IMR-90 (cell line): ENCODE data around the gene TIGD1. TPM values are rescaled to one million over a fixed set of nuclear protein-coding genes. Genes with fewer than 3 reads are reported as not detected.

ENCODE experiments used
- ATAC-seq: fragments of 200-7000 bp; cut with Tn5 transposase; 2 replicates; pipeline ENCODE4 v1.9.1; 2020; ENCODE audit warnings: low read depth, mild to moderate bottlenecking, moderate library complexity
- BruUV-seq: library from RNA; stranded (reverse); fragments of 400-500 nt; replicated peaks from 2 replicates; lab custom pipeline; 2021; lab: Mats Ljungman, UMichigan
- CTCF ChIA-PET: fragments of 300-600 bp; formaldehyde crosslinking; extraction: SDS; loops from one replicate; lab custom pipeline; 2021; ENCODE audit warnings: antibody characterized with exemption; lab: Yijun Ruan, JAX
- POLR2A ChIA-PET: fragments of 300-600 bp; sonication (Branson Sonifier 250); formaldehyde crosslinking; loops from one replicate; lab custom pipeline; 2022; ENCODE audit warnings: antibody characterized with exemption; ENCODE audit not compliant: unreplicated experiment; lab: Charles Lee
- DNase-seq: peaks from one replicate; pipeline ENCODE4 v3.0.0; 2013
- H2AFZ ChIP-seq: replicated peaks from 2 replicates; pipeline ENCODE3; 2013; ENCODE audit warnings: low read length, mild to moderate bottlenecking; ENCODE audit not compliant: poor library complexity
- H2AK5ac ChIP-seq: 2 replicates; pipeline ENCODE4 v1.6.1; 2013; ENCODE audit warnings: low read depth, low read length, inconsistent platforms
- H2AK9ac ChIP-seq: replicated peaks from 2 replicates; pipeline ENCODE3; 2013; ENCODE audit warnings: mild to moderate bottlenecking, low read depth, low read length, moderate library complexity; ENCODE audit not compliant: poor library complexity
- H2BK120ac ChIP-seq: 2 replicates; pipeline ENCODE4 v1.6.1; 2013; ENCODE audit warnings: low read depth, low read length, inconsistent platforms
- H2BK15ac ChIP-seq: 3 replicates; pipeline ENCODE4 v1.6.1; 2013; ENCODE audit warnings: low read depth, low read length, inconsistent platforms
- H2BK20ac ChIP-seq: 2 replicates; pipeline ENCODE4 v1.6.1; 2013; ENCODE audit warnings: low read depth, mild to moderate bottlenecking, inconsistent platforms, low read length, moderate library complexity
- H2BK5ac ChIP-seq: 2 replicates; pipeline ENCODE4 v1.6.1; 2013; ENCODE audit warnings: mild to moderate bottlenecking, low read depth, low read length, inconsistent platforms; ENCODE audit not compliant: poor library complexity, severe bottlenecking
- H3K14ac ChIP-seq: replicated peaks from 2 replicates; pipeline ENCODE4 v1.6.1; 2013; ENCODE audit warnings: low read depth, low read length, inconsistent platforms
- H3K18ac ChIP-seq: 2 replicates; pipeline ENCODE4 v1.6.1; 2013; ENCODE audit warnings: low read depth, low read length, control low read depth
- H3K23ac ChIP-seq: 2 replicates; pipeline ENCODE4 v1.6.1; 2013; ENCODE audit warnings: low read depth, low read length, inconsistent platforms
- H3K27ac ChIP-seq: 2 replicates; pipeline ENCODE4 v1.5.1; 2013; ENCODE audit warnings: mild to moderate bottlenecking, control low read depth, low read length; ENCODE audit not compliant: insufficient read depth
- H3K27me3 ChIP-seq: 2 replicates; pipeline ENCODE4 v1.6.1; 2013; ENCODE audit warnings: low read length; ENCODE audit not compliant: control insufficient read depth, insufficient read depth
- H3K36me3 ChIP-seq: 2 replicates; pipeline ENCODE4 v1.6.1; 2013; ENCODE audit warnings: low read length, mixed read lengths; ENCODE audit not compliant: control insufficient read depth, insufficient read depth
- H3K4ac ChIP-seq: 2 replicates; pipeline ENCODE4 v1.6.1; 2013; ENCODE audit warnings: low read depth, low read length, inconsistent platforms
- H3K4me1 ChIP-seq: 2 replicates; pipeline ENCODE4 v1.6.1; 2013; ENCODE audit warnings: low read length, mixed read lengths; ENCODE audit not compliant: control insufficient read depth, insufficient read depth
- H3K4me2 ChIP-seq: 2 replicates; pipeline ENCODE4 v1.6.1; 2013; ENCODE audit warnings: low read depth, mild to moderate bottlenecking, control low read depth, low read length, moderate library complexity
- H3K4me3 ChIP-seq: 2 replicates; pipeline ENCODE4 v1.5.1; 2013; ENCODE audit warnings: low read depth, mild to moderate bottlenecking, control low read depth, low read length, moderate library complexity; ENCODE audit not compliant: insufficient read depth
- H3K56ac ChIP-seq: 2 replicates; pipeline ENCODE4 v1.6.1; 2013; ENCODE audit warnings: low read length, inconsistent platforms; ENCODE audit not compliant: insufficient read depth; ENCODE audit errors: extremely low read depth
- H3K79me1 ChIP-seq, 2 experiments: 2 replicates each; pipeline ENCODE4 v1.6.1; 2013; ENCODE audit warnings: low read length in 2 of 2, inconsistent platforms in 1 of 2, low read depth in 1 of 2
- H3K9ac ChIP-seq: 2 replicates; pipeline ENCODE4 v1.6.1; 2013; ENCODE audit warnings: low read depth, low read length, control low read depth
- H3K9me1 ChIP-seq: 2 replicates; pipeline ENCODE4 v1.6.1; 2013; ENCODE audit warnings: low read length, inconsistent platforms; ENCODE audit not compliant: insufficient read depth
- H3K9me3 ChIP-seq: 2 replicates; pipeline ENCODE4 v1.6.1; 2013; ENCODE audit warnings: low read length; ENCODE audit not compliant: control insufficient read depth, insufficient read depth
- H4K20me1 ChIP-seq: 2 replicates; pipeline ENCODE4 v1.6.1; 2013; ENCODE audit warnings: low read length, inconsistent platforms; ENCODE audit not compliant: insufficient read depth
- H4K5ac ChIP-seq: 2 replicates; pipeline ENCODE4 v1.6.1; 2013; ENCODE audit warnings: mild to moderate bottlenecking, low read depth, low read length, control low read depth
- H4K8ac ChIP-seq, 2 experiments: 2 replicates each; pipeline ENCODE4 v1.6.1; 2013; ENCODE audit warnings: low read depth in 2 of 2, low read length in 2 of 2, control low read depth in 1 of 2, inconsistent platforms in 1 of 2
- H4K91ac ChIP-seq: 2 replicates; pipeline ENCODE4 v1.6.1; 2013; ENCODE audit warnings: low read depth, low read length, inconsistent platforms; ENCODE audit not compliant: insufficient read depth
- BHLHE40 ChIP-seq: fragments of 150-350 bp; IDR thresholded peaks from 2 replicates; pipeline ENCODE4 v1.6.1; 2016; ENCODE audit warnings: mild to moderate bottlenecking, low read depth, low read length
- CEBPB ChIP-seq: IDR thresholded peaks from 2 replicates; pipeline ENCODE4 v1.6.1; 2012; ENCODE audit warnings: low read depth, low read length, improper control_type of control experiment
- CHD1 ChIP-seq: IDR thresholded peaks from 2 replicates; pipeline ENCODE4 v1.6.1; 2012; ENCODE audit warnings: low read depth, low read length, improper control_type of control experiment
- CTCF ChIP-seq: conservative IDR thresholded peaks from 2 replicates; pipeline ENCODE4 v1.5.1; 2012; ENCODE audit warnings: mild to moderate bottlenecking, low read depth, low read length, improper control_type of control experiment
- ELK1 ChIP-seq: fragments of 150-350 bp; IDR thresholded peaks from 2 replicates; pipeline ENCODE4 v1.6.1; 2016; ENCODE audit warnings: low read depth, mild to moderate bottlenecking, low read length, moderate library complexity, borderline replicate concordance
- FOS ChIP-seq: fragments of 150-350 bp; IDR thresholded peaks from 2 replicates; pipeline ENCODE4 v1.6.1; 2016; ENCODE audit warnings: low read depth, low read length
- MAFK ChIP-seq: IDR thresholded peaks from 2 replicates; pipeline ENCODE4 v1.6.1; 2012; ENCODE audit warnings: low read depth, low read length, improper control_type of control experiment
- MAZ ChIP-seq: IDR thresholded peaks from 2 replicates; pipeline ENCODE4 v1.6.1; 2012; ENCODE audit warnings: low read depth, mild to moderate bottlenecking, low read length, improper control_type of control experiment, moderate library complexity, borderline replicate concordance
- MXI1 ChIP-seq: IDR thresholded peaks from 2 replicates; pipeline ENCODE4 v1.6.1; 2012; ENCODE audit warnings: low read depth, mild to moderate bottlenecking, low read length, moderate library complexity, borderline replicate concordance
- NFE2L2 ChIP-seq: fragments of 150-350 bp; IDR thresholded peaks from 2 replicates; pipeline ENCODE4 v1.6.1; 2016; ENCODE audit warnings: low read depth, mild to moderate bottlenecking, low read length
- POLR2A ChIP-seq: IDR thresholded peaks from 2 replicates; pipeline ENCODE4 v1.6.1; 2012; ENCODE audit warnings: mild to moderate bottlenecking, low read depth, low read length
- RAD21 ChIP-seq: IDR thresholded peaks from 2 replicates; pipeline ENCODE4 v1.6.1; 2012; ENCODE audit warnings: low read length, improper control_type of control experiment
- RCOR1 ChIP-seq: IDR thresholded peaks from 2 replicates; pipeline ENCODE4 v1.6.1; 2012; ENCODE audit warnings: mild to moderate bottlenecking, low read length, improper control_type of control experiment; ENCODE audit not compliant: insufficient replicate concordance
- RFX5 ChIP-seq: IDR thresholded peaks from 2 replicates; pipeline ENCODE4 v1.8.0; 2012; ENCODE audit warnings: low read depth, mild to moderate bottlenecking, low read length, moderate library complexity
- SMC3 ChIP-seq: fragments of 150-350 bp; IDR thresholded peaks from 2 replicates; pipeline ENCODE4 v1.6.1; 2016; ENCODE audit warnings: low read depth, mild to moderate bottlenecking, antibody characterized with exemption, low read length, moderate library complexity
- USF2 ChIP-seq: fragments of 150-350 bp; IDR thresholded peaks from 2 replicates; pipeline ENCODE4 v1.6.1; 2017; ENCODE audit warnings: mild to moderate bottlenecking, antibody characterized with exemption, low read length, low read depth
- WGBS, 2 experiments: methylation state at CpG; one replicate each; pipeline versions ENCODE4 v1.1.5 to v1.1.7; 2013; ENCODE audit warnings: missing lambda C conversion rate in 2 of 2; ENCODE audit not compliant: insufficient read length in 1 of 2; ENCODE audit errors: extremely low coverage in 2 of 2; 5-methylcytosine and 5-hydroxymethylcytosine counted together
- dilution Hi-C: fragments of 300-500 bp; cut with HindIII; formaldehyde crosslinking; loops from one replicate; pipeline ENCODE4 v1.14.3; 2018; ENCODE audit warnings: low sequenced_read_pairs; ENCODE audit not compliant: unreplicated experiment
- in situ Hi-C: fragments of 300-500 bp; cut with MboI; formaldehyde crosslinking; loops from 3 replicates; pipeline ENCODE4 v1.14.3; 2019; ENCODE audit warnings: low sequenced_read_pairs, inconsistent platforms, mixed read lengths
- intact Hi-C: fragments of 100-400 bp; cut with micrococcal nuclease; formaldehyde crosslinking; loops from 2 replicates; pipeline ENCODE4 v1.10.0; 2022
- polyA plus RNA-seq, 3 experiments: library from polyadenylated mRNA; depleted of rRNA; stranded (reverse); fragments of >200 nt; gene quantifications; 2 replicates each; pipeline ENCODE4 v1.2.3, GENCODE V29; 2012; ENCODE audit warnings: low replicate concordance in 1 of 3
- total RNA-seq: library from RNA; depleted of rRNA; stranded (reverse); fragments of >200 nt; gene quantifications from 2 replicates; pipeline ENCODE4 v1.2.3, GENCODE V29; 2012

TIGD1 gene
- total and polyA plus RNA-seq, 2 of the 4 experiments (the other 2 are of a cell fraction), result 2.7 to 2.9 TPM

GRCh38 chr2:232527905-232528470, 22.4 kb downstream of the TIGD1 start:
- Histone ChIP-seq H2BK5ac (no peak overlapping the region), H3K4me2 (no peak overlapping the region), H3K4me3 (no peak overlapping the region), H3K27me3 (peaks cover 45% of the 10 kb centered on the region), H3K4ac (no peak overlapping the region), H2BK20ac (no peak overlapping the region), H3K27ac (no peak overlapping the region), H3K79me1 (no peaks in the 10 kb centered on the region), H3K56ac (no peak overlapping the region), H4K5ac (no peak overlapping the region), H3K14ac (no peak overlapping the region), H4K20me1 (no peaks in the 10 kb centered on the region), H2AFZ (no peak overlapping the region), H3K23ac (no peak overlapping the region), H3K9me3 (no peaks in the 10 kb centered on the region), H2AK5ac (no peak overlapping the region), H2BK15ac (no peak overlapping the region), H4K8ac (no peak overlapping the region), H3K9ac (no peak overlapping the region), H3K36me3 (no peaks in the 10 kb centered on the region), H2AK9ac (no peak overlapping the region), H3K4me1 (no peaks in the 10 kb centered on the region), H4K91ac (no peak overlapping the region), H3K9me1 (no peaks in the 10 kb centered on the region), H2BK120ac (no peak overlapping the region), H3K18ac (no peak overlapping the region)
- no peak for ATAC-seq
- BruUV-seq, result no TSS peak
- POLR2A ChIA-PET, result no interaction called here
- 57% methylated on average over 3 of the region's 6 CpGs; no CpG with 5 or more reads in 1 of the 2 experiments for WGBS, 2 experiments
- dilution Hi-C loops (no loop called here), in situ Hi-C loops (no loop called here), intact Hi-C loops (no loop called here)
- no peak for DNase-seq
- TF ChIP-seq MAZ, result no peak
- no peak for TF ChIP-seq ELK1
- TF ChIP-seq FOS, result no peak
- no peak for TF ChIP-seq RFX5
- TF ChIP-seq MXI1, result no peak
- TF ChIP-seq NFE2L2, result no peak
- no peak for TF ChIP-seq POLR2A
- no peak for TF ChIP-seq CEBPB
- no peak for TF ChIP-seq MAFK
- no peak for TF ChIP-seq RCOR1
- TF ChIP-seq RAD21, result no peak
- no peak for TF ChIP-seq CHD1
- no peak for TF ChIP-seq CTCF
- no peak for TF ChIP-seq USF2
- no peak for TF ChIP-seq BHLHE40
- no peak for TF ChIP-seq SMC3
- CTCF ChIA-PET, result no interaction called here
